Measurements from ENCODE around the gene FAM163B.

FAM163B gene

DNA sequence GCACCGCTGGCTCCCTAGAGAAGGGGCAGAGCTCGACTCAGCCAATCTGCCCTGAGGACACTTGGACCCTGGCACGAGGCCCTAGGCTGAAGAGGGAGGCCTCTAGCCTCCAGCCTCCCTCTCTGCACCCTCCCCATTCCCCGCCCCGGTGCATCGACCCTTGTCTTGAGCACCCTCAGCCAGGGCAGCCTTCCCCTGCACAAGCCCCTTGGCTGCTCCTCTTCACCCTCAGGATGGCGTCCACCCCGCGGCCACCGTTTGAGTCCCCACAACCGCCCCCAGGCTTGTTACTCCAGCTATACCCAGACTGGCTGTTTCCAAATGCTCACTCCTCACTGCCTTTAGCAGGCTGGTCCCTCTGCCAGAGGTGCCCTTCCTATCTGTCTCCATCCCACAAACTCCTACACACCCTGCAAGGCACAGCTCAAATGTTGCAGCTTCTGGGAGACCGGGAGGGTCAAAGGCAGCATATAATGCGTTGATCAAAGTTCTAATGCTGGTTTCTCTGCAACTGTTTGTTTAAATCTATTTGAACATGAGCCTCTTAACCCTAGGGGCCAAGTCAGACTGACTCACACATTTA is 6.5 kb upstream of the FAM163B start:
- no peak for DNase-seq

DNA sequence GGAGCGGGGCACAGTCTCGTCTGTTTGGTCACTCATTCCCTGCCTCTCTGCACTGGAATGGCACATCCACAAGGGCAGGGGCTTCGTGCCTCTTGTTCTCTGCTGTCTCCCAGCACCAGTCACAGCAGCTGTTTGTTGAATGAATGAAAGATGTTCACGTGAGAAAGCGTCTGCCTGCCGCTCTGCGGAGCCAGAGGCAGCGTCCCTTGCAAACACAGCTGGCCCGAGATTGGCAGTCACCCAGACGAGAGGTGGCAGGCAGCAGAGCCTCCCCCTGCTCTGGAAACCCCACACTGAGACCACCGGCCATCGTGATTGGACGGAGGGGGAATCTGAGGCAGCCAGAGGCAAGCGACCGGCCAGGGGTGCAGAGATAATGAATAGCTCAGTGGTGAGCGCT is 6.0 kb upstream of the FAM163B start:
- no peak for DNase-seq

DNA sequence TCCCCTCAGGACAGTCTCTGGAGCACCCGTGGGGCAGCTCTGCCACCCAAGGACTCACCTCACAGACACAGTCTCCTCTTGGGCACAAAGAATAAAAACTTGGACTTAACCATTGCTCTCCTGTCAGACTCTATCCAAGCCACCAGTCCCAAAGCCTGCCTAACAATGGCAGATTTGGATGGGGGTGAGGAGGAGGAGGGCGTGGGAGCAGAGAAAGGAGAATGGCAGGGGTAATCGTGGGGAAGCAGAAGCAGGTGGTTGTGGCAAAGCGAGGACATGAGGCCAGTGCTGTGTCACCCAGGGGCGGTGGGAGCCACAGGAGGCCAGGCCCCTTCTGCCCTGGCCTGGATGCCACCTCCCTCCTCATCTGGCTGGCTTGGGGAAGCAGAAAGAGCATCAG is 5.5 kb upstream of the FAM163B start:
- DNase-seq: no peak

DNA sequence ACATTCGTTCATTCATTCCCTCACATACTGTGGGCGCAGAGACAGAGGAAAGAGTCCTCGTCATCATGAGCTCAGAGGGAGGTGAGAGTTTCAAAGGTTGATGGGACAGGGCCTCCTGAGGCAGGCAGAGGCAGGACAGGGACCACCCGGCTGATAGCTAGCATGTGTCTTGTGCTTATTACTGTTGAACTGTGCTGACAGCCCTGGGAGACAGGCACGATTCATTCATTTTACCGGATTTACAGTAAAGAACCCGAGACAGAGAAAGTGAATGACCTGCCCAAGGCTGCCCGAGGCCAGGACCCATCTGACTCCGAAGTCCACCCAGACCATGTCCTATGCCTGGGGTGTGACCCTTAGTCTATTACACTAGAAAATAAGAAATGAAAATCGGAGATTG is 4.9 kb upstream of the FAM163B start:
- no peak for DNase-seq

DNA sequence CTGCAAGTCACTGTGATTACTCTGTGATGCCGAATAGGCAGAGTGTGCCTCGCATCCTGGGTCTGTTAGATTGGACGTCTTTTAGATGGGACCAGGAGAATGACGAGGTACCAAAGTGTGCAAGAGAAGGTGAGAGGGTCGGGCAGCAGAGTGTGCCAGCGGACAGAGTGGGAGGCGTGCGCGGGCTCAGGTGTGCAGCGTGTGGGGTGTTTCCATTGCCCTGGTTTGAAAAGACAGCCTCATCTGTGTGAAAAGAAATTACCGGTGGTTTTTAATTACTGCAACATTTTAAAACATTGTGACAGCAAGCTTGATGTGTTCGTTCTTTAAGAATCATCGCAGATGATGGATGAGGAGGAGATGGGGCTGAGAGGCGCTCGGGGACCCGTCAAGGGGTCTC is 4.2 kb upstream of the FAM163B start:
- DNase-seq: no peak

DNA sequence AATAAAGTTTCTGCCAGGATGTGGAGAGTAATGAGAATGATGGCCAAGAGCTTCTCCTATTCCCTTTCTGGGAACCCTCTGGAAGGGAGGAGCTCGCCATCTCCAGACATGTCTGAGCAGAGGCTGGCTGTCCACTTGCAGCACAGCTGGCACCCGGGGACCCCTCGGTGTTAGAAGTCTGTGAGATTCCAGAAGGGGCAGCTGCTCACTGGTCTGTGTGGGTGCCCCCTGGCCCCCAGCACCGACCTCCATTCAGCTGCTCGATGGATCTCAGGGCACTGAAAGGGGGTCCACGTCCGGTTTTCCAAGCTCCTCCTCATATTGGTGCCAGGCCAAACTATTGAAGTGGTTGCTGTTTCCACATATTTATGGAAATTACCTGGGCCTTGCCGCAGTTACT is 3.6 kb upstream of the FAM163B start:
- DNase-seq: no peak

DNA sequence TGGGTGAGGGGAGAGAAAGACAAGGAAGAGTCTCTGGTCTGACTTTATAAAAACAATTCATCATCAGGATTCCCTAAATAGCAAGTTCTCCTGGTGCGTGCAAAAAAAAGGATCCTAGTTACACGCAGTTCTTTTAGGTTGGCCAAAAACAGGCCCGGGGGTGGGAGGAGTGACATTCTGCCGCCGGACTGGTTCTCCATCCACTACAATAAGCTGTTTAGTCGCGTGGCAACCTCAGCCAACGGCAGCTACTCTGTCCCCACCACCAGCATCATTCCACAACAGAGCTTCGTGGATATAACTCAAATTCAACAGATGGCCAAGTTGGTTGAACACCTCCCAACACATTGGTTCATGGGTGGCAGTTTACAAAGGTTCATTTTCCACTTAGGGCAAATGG is 2.9 kb upstream of the FAM163B start:
- DNase-seq: no peak

DNA sequence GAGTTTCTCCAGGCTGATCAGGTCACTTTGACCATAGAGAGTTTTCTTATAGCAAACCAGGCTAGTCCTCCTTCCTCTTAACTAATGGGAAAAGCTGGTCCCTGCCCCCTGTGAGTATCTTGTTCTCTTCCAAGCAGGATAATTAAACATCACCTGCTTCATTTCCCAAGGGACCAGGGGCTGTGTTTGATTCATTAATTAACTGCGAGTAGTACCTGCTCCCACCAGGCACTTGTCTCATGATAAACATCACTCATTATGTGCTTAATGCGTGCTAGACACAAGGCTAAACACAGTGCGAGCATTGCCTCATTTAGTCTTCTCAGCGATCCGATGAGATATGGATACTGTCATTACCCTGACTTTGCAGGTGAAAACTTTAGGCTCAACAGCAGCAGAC is 1.7 kb upstream of the FAM163B start:
- no peak for DNase-seq

DNA sequence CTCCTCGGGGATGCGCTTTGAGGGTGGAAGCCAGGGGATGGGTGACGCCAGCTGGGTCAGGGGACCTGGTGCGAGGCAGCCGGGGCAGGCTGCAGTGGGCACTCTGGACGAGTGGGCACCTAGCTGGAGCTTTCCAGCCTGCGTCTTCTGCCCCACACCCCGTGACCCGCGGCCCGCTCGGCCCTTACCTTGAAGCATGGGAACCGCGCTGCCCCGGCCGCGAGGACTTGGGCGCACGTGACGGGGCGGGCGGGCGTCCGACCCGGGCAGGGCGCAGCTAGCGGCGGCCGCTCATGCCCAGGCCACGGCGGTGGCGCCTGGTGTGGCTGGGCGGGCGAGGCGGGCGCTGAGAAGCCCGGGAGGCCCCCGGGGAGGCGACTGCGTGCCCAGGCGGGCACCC is 300 bp downstream of the FAM163B start:
- no peak for DNase-seq

DNA sequence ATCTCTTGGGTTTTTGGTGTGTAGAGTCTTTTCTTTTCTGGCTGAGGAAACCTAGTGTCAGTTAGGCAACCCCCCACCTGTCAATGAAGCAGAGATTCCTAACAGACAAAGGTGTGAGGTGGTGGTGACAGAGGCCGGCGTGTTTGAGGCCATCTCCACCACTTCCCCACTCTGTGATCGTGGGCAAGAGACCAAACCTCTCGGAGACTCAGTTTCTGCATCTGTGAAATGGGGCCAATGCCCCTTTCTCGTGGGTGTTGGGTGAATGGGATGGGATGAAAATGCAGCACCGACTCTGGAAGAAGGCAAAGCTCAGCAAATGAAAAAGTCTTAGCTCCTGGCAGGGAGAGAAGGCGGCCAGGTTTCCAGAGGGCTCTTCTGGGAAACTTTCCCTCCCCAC is 807 bp downstream of the FAM163B start:
- DNase-seq: no peak

DNA sequence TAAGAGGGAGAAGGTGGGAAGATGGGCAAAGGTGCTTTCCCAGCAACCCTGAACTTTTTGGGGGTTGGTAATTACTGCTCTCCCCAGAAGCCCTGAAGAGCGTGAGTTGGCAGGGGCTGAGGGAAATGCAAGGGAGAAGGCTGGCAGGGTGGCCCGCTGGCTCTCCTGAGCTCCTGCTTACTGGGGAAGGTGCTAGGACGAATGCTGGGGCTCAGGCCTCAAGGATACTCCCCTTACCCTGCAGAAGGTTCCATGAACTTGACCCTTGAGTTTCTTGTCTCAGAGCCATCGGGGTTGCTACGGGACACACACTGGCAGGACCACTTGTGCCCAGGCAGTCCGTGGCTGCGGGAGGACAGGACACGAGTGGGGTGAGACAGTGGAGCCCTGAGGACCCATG is 1.2 kb downstream of the FAM163B start:
- no peak for DNase-seq

DNA sequence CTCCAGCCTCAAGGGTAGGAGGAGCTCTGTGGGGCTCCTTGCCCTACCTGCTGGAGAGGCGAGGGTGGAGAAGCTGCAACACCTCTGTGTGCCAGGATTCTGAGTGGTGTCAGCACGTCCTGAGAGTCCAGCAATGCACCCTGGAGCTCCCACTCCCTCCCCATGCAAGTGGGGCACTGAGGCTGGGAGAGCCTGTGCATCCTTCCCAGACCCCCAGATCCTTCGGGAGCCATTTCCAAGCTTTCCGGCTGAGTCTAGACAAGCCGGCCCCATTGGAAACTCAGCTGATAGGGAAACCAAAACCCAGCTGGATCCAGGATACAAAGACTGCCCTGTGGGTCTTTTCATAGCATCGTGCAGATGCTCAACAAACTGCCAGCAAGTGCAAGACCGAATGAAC is 1.8 kb downstream of the FAM163B start:
- DNase-seq: no peak

DNA sequence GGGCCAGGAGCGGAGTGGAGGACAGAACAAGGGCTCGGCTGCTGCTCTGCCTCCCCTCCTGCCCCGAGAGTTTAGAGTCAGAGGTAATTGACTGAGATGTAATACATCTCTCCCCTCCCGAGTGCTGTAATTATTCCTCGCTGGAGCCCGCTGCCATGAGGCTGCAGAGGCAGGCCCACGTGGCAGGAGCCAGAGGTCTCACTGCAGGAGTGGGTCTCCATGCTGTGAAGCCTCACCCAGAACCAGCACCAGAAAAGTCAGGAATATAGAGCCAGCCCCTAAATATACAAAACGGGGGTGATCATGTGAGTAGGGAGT is 2.5 kb downstream of the FAM163B start:
- no peak for DNase-seq

DNA sequence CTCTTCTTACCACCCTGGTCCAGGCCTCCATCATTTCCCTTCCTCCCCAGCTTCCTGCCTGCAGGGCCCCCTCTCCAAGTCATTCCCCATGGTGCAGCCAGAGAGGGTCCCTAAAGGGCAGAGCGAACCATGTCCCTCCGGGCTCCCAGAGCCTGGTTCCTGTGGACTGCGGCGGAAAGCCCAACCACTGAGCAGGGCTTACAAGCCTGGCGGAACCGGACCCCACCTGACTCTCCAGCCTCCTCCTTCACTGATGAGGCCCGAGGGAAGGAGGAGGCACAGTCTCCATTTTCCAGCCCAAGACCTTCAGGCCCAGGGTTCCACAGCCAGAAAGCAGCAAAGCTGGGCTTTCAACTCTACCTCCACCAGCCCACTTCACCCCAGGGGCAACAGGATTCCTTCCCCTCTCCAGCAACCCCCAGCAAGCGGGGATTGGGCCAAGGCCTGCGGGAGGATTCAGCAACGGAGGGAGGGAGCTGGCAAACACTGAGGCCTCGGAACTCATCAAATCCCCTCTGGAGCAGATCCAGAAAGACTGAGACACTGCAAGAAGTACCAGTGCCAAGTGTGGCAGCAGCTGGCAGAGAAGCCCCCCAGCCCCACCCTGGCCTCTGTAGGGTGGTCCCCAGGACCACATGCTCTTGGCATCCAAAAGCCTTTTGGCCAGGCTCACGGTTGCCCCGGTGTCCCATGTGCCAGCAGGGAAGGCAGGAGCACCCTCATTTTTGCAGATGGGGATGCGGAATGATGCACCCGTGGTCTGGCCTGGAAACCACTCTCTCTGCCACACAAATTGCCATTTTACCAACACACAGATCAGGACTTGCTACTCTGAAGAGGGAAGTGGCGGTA is 3.1 kb downstream of the FAM163B start:
- no peak for DNase-seq

DNA sequence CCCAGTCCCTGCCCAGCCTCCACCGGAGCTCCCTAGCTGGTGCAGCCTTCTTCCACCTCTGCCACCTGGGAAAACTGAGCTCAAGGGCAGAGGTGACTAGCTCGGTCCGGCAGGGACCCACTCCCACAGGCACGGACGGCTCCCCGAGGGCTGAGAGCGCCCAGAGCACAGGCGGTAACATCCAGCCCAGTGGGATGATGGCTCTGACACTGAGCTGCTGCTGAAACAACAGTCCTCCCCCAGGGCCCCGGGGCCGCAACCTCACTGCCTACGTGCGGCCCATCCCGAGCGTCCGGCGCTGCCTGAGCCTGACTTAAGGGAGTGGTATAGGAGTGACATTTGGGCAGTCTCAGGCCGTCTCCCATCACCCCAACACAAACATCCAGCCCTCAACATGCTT is 3.7 kb downstream of the FAM163B start:
- DNase-seq: no peak

DNA sequence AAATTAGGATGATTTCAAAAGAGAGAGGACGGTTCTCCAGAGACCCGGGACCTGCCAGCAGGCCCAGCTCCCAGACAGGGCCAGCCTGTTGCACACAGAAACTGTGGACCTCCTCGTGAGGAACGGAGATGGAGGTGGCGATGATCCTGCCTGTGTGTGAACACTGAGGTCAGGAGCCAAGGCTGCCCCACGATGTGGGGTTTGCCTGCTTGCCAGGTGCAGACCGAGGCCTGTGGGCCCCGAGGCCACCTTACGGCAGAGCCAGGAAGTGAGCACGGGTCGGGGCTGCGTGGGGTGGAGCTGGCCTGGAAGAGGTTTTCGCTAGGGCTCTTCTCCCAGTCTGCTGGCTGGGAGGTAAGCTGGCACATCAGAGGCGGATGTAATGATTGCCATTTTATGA is 4.3 kb downstream of the FAM163B start:
- no peak for DNase-seq

DNA sequence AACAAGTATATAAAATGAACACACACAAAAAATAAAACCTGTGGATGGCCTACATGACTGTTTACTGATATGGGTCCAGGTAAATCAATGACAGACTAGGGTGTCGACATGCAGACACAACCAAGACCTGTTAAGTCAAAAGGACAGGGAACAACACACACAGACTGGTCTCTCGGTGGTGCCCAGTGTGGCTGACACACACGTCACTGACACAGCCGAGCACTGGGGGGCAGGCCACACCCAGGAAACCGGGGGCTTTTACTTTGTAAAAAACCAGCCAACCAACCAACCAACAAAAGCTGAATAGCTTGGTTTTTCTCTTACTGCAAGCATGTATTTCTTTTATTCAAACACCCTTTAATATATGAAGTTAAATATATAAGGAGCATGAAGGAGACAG is 5.0 kb downstream of the FAM163B start:
- DNase-seq: no peak

DNA sequence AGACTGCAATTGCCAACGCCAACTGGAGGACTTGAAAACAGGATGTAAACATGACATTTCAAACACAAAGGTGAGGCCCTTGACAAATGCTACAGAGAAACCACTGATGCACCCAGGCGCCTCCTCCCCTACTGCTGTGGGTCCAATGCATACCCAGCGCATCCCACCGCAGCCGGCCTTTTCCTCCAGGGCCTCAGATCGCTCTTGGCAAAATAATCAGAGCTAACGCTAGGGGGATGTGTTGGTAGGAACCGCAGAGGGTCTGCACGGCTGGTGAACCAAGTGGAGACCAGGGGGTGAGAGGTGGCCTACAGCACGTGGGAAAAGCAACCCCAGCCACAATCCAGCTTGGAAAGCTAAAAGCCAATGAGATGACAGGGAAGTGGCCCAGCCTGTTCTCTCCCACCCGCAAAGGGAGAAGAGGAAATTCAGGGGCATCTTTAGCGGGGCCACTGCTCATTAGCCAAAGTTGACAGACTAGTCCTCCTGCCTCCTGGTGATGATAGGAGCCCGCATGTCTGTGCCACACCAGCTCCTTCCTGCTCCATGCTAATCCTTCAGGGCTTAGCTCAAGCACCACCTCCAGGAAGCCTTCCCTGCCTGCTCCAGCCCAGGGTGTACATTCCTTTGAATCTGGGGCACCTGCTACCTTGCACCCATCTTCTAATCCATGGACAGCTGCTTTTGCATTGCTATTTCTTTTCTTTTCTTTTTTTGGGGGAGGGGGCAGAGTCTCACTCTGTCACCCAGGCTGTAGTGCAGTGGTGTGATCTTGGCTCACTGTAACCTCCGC is 5.9 kb downstream of the FAM163B start:
- DNase-seq: no peak

DNA sequence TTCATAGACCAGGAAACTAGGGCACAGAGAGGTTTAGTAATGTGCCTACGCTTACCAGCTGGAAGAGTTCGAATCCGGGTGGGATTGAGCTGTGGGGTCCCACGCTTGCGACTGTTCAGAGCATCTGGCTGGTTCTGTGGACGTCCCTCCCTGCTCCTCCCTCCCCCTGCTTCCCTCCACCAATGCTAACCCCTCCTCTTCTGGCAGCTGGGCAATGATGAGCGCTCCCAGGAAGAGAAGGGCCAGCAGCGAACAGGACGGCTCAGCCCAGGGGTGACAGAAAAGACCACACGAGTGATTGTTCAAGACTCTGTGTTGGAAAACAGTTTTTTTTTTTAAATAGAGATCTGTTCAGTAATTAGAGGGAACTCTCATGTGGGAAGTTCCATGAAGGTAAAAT is 6.9 kb downstream of the FAM163B start:
- no peak for DNase-seq

DNA sequence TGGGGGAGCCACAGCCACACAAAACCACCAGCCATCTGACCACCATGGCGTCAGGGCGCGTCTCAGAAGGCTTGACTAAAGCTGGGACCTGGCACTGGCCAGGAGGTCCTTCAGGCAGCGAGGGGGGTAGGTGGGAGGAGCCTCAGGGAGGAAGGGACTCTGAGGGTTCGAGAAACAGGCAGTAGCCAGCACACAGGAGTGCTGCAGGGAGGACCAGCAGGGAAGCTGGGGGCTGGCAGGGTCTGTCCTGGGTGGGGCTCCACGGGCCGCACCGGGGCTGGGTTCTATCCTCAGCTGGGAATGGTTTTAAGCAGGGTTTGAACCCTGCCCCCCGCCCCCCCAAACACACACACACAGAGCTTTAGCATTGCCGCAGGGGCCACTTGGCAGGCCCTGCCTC is 7.4 kb downstream of the FAM163B start:
- no peak for DNase-seq

DNA sequence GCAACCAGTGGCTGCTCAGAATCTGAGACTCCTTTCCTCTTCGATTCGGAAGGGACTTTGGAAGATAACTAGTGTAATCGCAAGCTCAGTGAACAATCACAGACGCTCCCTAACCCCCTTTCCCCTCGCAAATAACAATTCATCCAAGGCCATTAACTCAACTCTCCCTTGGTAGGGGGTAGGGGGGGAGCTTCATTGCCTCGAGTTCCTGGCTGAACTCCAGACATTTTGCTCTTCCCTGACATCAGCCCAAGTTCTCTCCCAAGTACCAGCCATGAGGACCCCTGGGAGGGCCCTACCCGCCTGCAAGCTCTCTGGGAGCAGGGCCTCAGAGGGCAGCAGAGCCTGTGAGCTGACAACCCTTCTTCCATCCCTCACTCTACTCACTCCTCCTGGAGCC is 8.4 kb downstream of the FAM163B start:
- DNase-seq: no peak

DNA sequence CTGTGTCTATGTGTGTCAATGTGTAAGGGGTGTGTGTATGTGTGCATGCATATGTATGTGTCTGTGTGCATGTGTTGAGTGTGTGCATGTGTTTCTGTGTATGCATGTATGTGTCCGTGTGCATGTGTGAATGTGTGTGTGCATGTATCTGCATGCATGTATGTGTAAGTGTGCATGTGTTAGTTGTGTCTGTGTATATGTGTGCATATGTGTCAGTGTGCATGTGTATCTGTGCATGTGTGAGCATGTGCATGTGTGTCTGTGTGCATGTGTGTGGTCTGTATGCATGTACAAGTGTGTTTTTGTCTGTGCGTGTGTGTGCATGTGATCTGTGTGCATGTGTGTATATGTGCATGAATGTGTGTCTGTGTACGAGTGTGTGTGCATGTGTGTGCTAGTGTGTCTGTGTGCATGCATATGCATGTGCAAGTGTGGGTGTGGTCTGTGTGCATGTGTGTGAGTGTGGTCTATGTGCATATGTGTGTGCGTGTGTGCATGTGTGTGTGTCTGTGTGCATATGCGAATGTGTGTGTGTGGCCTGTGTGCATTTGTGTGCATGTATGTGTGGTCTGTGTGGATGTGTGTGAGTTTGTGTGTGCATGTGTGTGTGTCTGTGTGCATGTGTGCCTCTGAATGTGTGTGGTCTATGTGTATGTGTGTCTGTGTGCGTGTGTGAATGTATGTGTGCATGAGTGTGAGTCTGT is 9.6 kb downstream of the FAM163B start:
- no peak for DNase-seq

DNA sequence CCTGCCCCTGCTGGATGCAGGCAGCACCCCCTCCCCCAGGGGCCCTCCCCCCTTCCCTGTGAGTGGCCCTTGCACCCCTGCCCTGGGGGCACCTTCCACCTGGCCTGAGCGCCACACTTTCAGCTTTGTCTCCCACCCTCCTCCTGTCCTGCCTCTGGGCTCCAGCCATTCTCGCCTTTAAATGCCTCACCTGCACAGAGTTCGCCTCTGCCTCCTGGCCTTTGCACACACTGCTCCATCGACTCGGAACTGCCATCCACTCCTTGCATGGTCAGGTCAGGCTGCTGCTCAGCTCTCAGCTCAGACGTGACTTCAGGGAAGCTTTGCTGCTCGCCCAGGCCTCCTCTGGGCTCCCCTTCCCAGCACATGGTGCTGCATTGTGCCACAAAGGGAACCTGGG is 10.2 kb downstream of the FAM163B start:
- no peak for DNase-seq

Data from amniotic stem cell (primary cell).